HG03280 (cell line): Measurements from ENCODE around the gene OGFOD3.
"Not testable (repeated sequence)": the region's sequence is repeated elsewhere in the genome, so short reads cannot be mapped to it uniquely, and the experiment has no call there.

Experiments
- ATAC-seq: cut with Tn5 transposase; IDR thresholded peaks from one replicate; pipeline ENCODE4 v1.9.1; 2021; ENCODE audit warnings: mild to moderate bottlenecking, moderate library complexity; ENCODE audit not compliant: unreplicated experiment

Gene OGFOD3

GRCh38 chr17:82389379-82389778 is 29.0 kb downstream of the OGFOD3 start:
- no peak for ATAC-seq

- no peak for ATAC-seq
Measured at GRCh38 chr17:82388922-82389283, 29.5 kb downstream of the OGFOD3 start.

- ATAC-seq, result no peak
Measured at GRCh38 chr17:82388223-82388921, 30.0 kb downstream of the OGFOD3 start.

GRCh38 chr17:82387705-82388106 is 30.7 kb downstream of the OGFOD3 start:
- no peak for ATAC-seq

GRCh38 chr17:82386881-82387704 is 31.3 kb downstream of the OGFOD3 start:
- ATAC-seq, result no peak

GRCh38 chr17:82386255-82386831 is 32.0 kb downstream of the OGFOD3 start:
- no peak for ATAC-seq

GRCh38 chr17:82385559-82386254 is 32.7 kb downstream of the OGFOD3 start:
- no peak for ATAC-seq

GRCh38 chr17:82384730-82385481 is 33.5 kb downstream of the OGFOD3 start:
- ATAC-seq, result no peak

- ATAC-seq, result no peak
Measured at GRCh38 chr17:82384051-82384729, 34.2 kb downstream of the OGFOD3 start.

- no peak for ATAC-seq
Measured at GRCh38 chr17:82383411-82383810, 35.0 kb downstream of the OGFOD3 start.

- no peak for ATAC-seq
Measured at GRCh38 chr17:82382933-82383255, 35.5 kb downstream of the OGFOD3 start.

GRCh38 chr17:82382220-82382932 is 36.0 kb downstream of the OGFOD3 start:
- not testable (repeated sequence) for ATAC-seq

GRCh38 chr17:82381703-82382009 is 36.7 kb downstream of the OGFOD3 start:
- ATAC-seq, result not testable (repeated sequence)

- no peak for ATAC-seq
Measured at GRCh38 chr17:82380860-82381702, 37.3 kb downstream of the OGFOD3 start.

- no peak for ATAC-seq
Measured at GRCh38 chr17:82378741-82379021, 39.7 kb downstream of the OGFOD3 start.

- no peak for ATAC-seq
Measured at GRCh38 chr17:82377924-82378740, 40.3 kb downstream of the OGFOD3 start.

GRCh38 chr17:82377294-82377693 is 41.1 kb downstream of the OGFOD3 start:
- ATAC-seq, result not testable (repeated sequence)

GRCh38 chr17:82376042-82376730 is 42.2 kb downstream of the OGFOD3 start:
- ATAC-seq, result no peak
